GM08714 (cell line): ENCODE measurements around the gene PSMD5.

ENCODE experiments used
- H3K4me3 ChIP-seq: fragments of 200-500 bp; sonication (Bioruptor generic); 2 replicates; pipeline ENCODE4 v1.5.1; 2014; ENCODE audit warnings: mild to moderate bottlenecking, low read length, inconsistent platforms
- ZNF274 ChIP-seq: IDR thresholded peaks from 2 replicates; pipeline ENCODE4 v1.6.1; 2012; ENCODE audit warnings: mild to moderate bottlenecking, low read depth, low read length

The PSMD5 gene

GRCh38 chr9:120842685-120843485 is at the start of gene PSMD5:
TSS of gene PSMD5 (minus strand) at chr9:120842922. CDS start at chr9:120842909, 13 bp downstream.
- H3K4me3 ChIP-seq = peak within 1 kb of the TSS; percentile 87
- TF ChIP-seq ZNF274 = no peak

- peak overlapping the region; percentile 8; the same call in 1 of the 2 replicates for H3K4me3 ChIP-seq
- TF ChIP-seq ZNF274 = no peak
Measured at GRCh38 chr9:120891884-120892747, 49.4 kb upstream of the PSMD5 start.

GRCh38 chr9:120891245-120891883 is 48.6 kb upstream of the PSMD5 start:
- TF ChIP-seq ZNF274 = no peak

GRCh38 chr9:120890320-120891244 is 47.9 kb upstream of the PSMD5 start:
- peak overlapping the region; percentile 8; the same call in 1 of the 2 replicates for H3K4me3 ChIP-seq
- TF ChIP-seq ZNF274 = no peak

More at GRCh38 chr9:120891245-120891883, 48.6 kb upstream of the PSMD5 start:
- peak overlapping the region; percentile 4; the same call in 1 of the 2 replicates for H3K4me3 ChIP-seq

- H3K4me3 ChIP-seq = no peak overlapping the region
- no peak for TF ChIP-seq ZNF274
Measured at GRCh38 chr9:120889606-120890271, 47.0 kb upstream of the PSMD5 start.

- H3K4me3 ChIP-seq = no peak overlapping the region
- no peak for TF ChIP-seq ZNF274
Measured at GRCh38 chr9:120888626-120889025, 45.9 kb upstream of the PSMD5 start.

- no peak overlapping the region for H3K4me3 ChIP-seq
- no peak for TF ChIP-seq ZNF274
Measured at GRCh38 chr9:120886490-120886967, 43.8 kb upstream of the PSMD5 start.

GRCh38 chr9:120885958-120886357 is 43.2 kb upstream of the PSMD5 start:
- no peak for TF ChIP-seq ZNF274
- H3K4me3 ChIP-seq = no peak overlapping the region

GRCh38 chr9:120885457-120885856 is 42.7 kb upstream of the PSMD5 start:
- TF ChIP-seq ZNF274 = no peak

GRCh38 chr9:120883608-120883996 is 40.9 kb upstream of the PSMD5 start:
- no peak overlapping the region for H3K4me3 ChIP-seq
- no peak for TF ChIP-seq ZNF274

More at GRCh38 chr9:120885457-120885856, 42.7 kb upstream of the PSMD5 start:
- no peak overlapping the region for H3K4me3 ChIP-seq

- TF ChIP-seq ZNF274 = no peak
- H3K4me3 ChIP-seq = no peak overlapping the region
Measured at GRCh38 chr9:120882935-120883607, 40.3 kb upstream of the PSMD5 start.

- H3K4me3 ChIP-seq = no peak overlapping the region
- no peak for TF ChIP-seq ZNF274
Measured at GRCh38 chr9:120879446-120879845, 36.7 kb upstream of the PSMD5 start.
